ENCODE measurements around the gene E2F7.

- TF ChIP-seq PRDM10 (CRISPR knock-in tag; IDR thresholded peaks at IDR 0.05; ENCODE audit: low read depth) (no peak), POLR2A (IDR thresholded peaks at IDR 0.05; ENCODE audit: insufficient read depth in 1 of 2, low read depth in 2 of 2, low read length in 2 of 2) (no peak), MAFK (conservative IDR thresholded peaks at IDR 0.05 in 1 of 2, IDR thresholded peaks at IDR 0.05 in 1 of 2; ENCODE audit: low read length in 2 of 2) (no peak), ZNF18 (CRISPR knock-in tag; IDR thresholded peaks at IDR 0.05; ENCODE audit: insufficient replicate concordance) (no peak), IRF2 (CRISPR knock-in tag; IDR thresholded peaks at IDR 0.05) (no peak), PATZ1 (CRISPR knock-in tag; IDR thresholded peaks at IDR 0.05) (no peak), SKI (IDR thresholded peaks at IDR 0.05; ENCODE audit: partially characterized antibody) (no peak), ZNF740 (CRISPR knock-in tag; IDR thresholded peaks at IDR 0.05) (no peak), CREB1 (IDR thresholded peaks at IDR 0.05) (no peak), CREB1 (CRISPR knock-in tag; IDR thresholded peaks at IDR 0.05) (no peak), TFDP2 (CRISPR knock-in tag; IDR thresholded peaks at IDR 0.05) (no peak)
- TF ChIP-seq, protein P1, sequence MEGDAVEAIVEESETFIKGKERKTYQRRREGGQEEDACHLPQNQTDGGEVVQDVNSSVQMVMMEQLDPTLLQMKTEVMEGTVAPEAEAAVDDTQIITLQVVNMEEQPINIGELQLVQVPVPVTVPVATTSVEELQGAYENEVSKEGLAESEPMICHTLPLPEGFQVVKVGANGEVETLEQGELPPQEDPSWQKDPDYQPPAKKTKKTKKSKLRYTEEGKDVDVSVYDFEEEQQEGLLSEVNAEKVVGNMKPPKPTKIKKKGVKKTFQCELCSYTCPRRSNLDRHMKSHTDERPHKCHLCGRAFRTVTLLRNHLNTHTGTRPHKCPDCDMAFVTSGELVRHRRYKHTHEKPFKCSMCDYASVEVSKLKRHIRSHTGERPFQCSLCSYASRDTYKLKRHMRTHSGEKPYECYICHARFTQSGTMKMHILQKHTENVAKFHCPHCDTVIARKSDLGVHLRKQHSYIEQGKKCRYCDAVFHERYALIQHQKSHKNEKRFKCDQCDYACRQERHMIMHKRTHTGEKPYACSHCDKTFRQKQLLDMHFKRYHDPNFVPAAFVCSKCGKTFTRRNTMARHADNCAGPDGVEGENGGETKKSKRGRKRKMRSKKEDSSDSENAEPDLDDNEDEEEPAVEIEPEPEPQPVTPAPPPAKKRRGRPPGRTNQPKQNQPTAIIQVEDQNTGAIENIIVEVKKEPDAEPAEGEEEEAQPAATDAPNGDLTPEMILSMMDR (CRISPR knock-in tag; IDR thresholded peaks at IDR 0.05), result no peak
Measured at GRCh38 chr12:77013091-77013490, 52.3 kb downstream of the E2F7 start.
